ENCODE measurements around the gene TARS1.

DNA sequence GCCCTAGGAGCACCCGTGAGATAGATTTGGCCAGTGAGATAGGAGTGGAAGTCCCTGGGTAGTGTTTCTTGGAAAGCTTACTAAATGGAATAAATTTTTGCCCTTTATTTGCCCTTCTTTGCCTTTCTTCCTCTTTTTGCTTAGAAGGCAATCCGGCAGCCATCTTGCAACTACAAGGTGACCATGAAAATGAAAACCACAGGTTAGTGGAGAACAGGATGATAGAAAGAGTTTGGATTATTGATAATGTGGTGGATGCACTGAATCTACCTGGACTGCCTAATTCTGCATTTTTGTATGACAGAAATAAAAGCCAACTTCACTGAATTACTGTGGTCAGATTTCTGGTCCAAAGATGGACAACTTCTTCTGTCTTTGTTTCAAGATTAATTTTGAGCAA is 33.2 kb downstream of the TARS1 start:
- TF ChIP-seq, protein P1, sequence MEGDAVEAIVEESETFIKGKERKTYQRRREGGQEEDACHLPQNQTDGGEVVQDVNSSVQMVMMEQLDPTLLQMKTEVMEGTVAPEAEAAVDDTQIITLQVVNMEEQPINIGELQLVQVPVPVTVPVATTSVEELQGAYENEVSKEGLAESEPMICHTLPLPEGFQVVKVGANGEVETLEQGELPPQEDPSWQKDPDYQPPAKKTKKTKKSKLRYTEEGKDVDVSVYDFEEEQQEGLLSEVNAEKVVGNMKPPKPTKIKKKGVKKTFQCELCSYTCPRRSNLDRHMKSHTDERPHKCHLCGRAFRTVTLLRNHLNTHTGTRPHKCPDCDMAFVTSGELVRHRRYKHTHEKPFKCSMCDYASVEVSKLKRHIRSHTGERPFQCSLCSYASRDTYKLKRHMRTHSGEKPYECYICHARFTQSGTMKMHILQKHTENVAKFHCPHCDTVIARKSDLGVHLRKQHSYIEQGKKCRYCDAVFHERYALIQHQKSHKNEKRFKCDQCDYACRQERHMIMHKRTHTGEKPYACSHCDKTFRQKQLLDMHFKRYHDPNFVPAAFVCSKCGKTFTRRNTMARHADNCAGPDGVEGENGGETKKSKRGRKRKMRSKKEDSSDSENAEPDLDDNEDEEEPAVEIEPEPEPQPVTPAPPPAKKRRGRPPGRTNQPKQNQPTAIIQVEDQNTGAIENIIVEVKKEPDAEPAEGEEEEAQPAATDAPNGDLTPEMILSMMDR (IDR thresholded peaks at IDR 0.05 in 4 of 5, conservative IDR thresholded peaks at IDR 0.05 in 1 of 5): no peak
- TF ChIP-seq POLR2A (IDR thresholded peaks at IDR 0.05): no peak

Measured in gastrocnemius medialis (tissue), 4 donors.